C4-2B (cell line): ENCODE data around the gene DCLK1.

ENCODE experiments used
- ZFX ChIP-seq: fragments of 450-650 bp; IDR thresholded peaks from 2 replicates; pipeline ENCODE4 v1.6.1; 2017
- TF ChIP-seq, protein P1 (sequence below): fragments of 450-650 bp; conservative IDR thresholded peaks from 2 replicates; pipeline ENCODE4 v1.5.1; 2017; ENCODE audit warnings: mild to moderate bottlenecking

DNA sequence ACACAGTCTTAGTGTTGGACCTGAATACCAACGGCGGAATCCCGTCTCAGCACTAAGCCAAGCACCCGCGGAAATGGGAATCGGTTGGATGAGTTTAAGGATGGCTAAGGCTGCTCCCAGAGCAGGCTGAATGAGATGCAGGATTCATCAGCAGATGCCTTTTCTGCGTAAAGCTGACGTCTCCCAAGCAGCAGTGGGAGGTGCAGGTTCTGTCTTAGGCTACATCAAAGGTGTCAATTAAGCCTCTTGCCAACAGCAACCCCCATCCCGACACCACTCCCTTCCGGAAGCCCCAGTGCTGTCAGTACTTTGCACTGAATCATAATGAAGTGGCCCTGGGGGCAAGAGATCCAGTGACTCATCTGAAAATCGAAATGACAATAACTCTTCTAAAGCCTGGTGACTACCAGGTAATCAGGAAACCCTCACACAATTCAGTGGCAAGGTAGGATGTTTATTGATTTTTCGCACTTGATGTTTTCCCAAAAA, 275.6 kb downstream of the DCLK1 start:
- TF ChIP-seq, protein P1, sequence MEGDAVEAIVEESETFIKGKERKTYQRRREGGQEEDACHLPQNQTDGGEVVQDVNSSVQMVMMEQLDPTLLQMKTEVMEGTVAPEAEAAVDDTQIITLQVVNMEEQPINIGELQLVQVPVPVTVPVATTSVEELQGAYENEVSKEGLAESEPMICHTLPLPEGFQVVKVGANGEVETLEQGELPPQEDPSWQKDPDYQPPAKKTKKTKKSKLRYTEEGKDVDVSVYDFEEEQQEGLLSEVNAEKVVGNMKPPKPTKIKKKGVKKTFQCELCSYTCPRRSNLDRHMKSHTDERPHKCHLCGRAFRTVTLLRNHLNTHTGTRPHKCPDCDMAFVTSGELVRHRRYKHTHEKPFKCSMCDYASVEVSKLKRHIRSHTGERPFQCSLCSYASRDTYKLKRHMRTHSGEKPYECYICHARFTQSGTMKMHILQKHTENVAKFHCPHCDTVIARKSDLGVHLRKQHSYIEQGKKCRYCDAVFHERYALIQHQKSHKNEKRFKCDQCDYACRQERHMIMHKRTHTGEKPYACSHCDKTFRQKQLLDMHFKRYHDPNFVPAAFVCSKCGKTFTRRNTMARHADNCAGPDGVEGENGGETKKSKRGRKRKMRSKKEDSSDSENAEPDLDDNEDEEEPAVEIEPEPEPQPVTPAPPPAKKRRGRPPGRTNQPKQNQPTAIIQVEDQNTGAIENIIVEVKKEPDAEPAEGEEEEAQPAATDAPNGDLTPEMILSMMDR = no peak
- no peak for TF ChIP-seq ZFX
